Measurements from ENCODE around the gene SLC22A16. TPM values are rescaled to one million over a fixed set of nuclear protein-coding genes. Genes with fewer than 3 reads are reported as not detected.

Gene SLC22A16
- polyA plus RNA-seq, 2 donors = not detected

DNA sequence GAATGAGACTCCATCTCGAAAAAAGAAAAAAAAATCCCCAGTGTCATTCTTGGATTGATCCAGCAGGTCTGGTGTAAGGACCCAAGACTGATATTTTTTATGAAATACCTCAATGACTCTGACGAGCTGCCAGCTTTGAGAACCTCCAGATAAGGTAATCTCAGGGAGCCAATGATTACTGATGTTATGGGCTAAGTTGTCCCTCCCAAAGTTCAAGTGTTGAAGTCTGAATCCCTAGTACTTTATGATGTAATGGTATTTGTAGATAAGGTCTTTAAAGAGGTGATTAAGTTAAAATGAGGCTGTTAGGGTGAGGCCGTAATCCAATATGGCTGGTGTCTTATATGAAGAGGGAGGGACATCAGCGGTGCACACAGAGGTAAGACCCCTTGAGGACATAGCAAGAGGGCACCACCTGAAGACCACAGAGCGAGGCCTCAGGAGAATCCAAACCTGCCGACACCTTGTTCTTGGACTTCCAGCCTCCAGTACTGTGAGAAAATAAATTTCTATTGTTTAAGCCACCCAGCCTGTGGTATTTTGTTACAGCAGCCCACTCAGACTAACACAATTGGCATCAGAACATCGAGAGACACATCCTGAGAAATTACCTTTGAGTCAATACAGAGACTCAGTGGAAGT lies 41.3 kb downstream of the SLC22A16 start:
- Histone ChIP-seq H3K27me3 (ENCODE audit: control insufficient read depth in 1 of 2, insufficient read depth in 2 of 2, low read length in 2 of 2) (no peaks in the 10 kb centered on the region), H3K9me3 (ENCODE audit: control insufficient read depth in 2 of 2, insufficient read depth in 1 of 2, low read depth in 1 of 2, low read length in 1 of 2) (no peaks in the 10 kb centered on the region), H3K36me3 (ENCODE audit: control insufficient read depth in 2 of 2, insufficient read depth in 2 of 2, low read length in 1 of 2) (no peaks in the 10 kb centered on the region), H3K4me3 (ENCODE audit: low read depth in 1 of 2, low read length in 2 of 2) (no peak overlapping the region), H3K27ac (ENCODE audit: low read depth in 2 of 2, low read length in 1 of 2) (no peak overlapping the region), H3K4me1 (ENCODE audit: control insufficient read depth in 2 of 2, insufficient read depth in 2 of 2, low read length in 1 of 2) (no peaks in the 10 kb centered on the region)
- WGBS, 2 donors = 86 to 89% methylated on average over 7 of the region's 7 CpGs

GRCh38 chr6:110432285-110432900 lies 44.0 kb downstream of the SLC22A16 start:
- H3K9me3 ChIP-seq (ENCODE audit: control insufficient read depth in 2 of 2, insufficient read depth in 1 of 2, low read depth in 1 of 2, low read length in 1 of 2) = no peaks in the 10 kb centered on the region
- WGBS, 2 donors = 72 to 82% methylated on average over 3 of the region's 3 CpGs
- H3K4me3 ChIP-seq (ENCODE audit: low read depth in 1 of 2, low read length in 2 of 2) = no peak overlapping the region
- H3K27ac ChIP-seq (ENCODE audit: low read depth in 2 of 2, low read length in 1 of 2) = no peak overlapping the region
- no peaks in the 10 kb centered on the region for H3K36me3 ChIP-seq (ENCODE audit: control insufficient read depth in 2 of 2, insufficient read depth in 2 of 2, low read length in 1 of 2)
- H3K4me1 ChIP-seq (ENCODE audit: control insufficient read depth in 2 of 2, insufficient read depth in 2 of 2, low read length in 1 of 2) = no peaks in the 10 kb centered on the region
- no peaks in the 10 kb centered on the region for H3K27me3 ChIP-seq (ENCODE audit: control insufficient read depth in 1 of 2, insufficient read depth in 2 of 2, low read length in 2 of 2)

- Histone ChIP-seq H3K27me3 (ENCODE audit: control insufficient read depth in 1 of 2, insufficient read depth in 2 of 2, low read length in 2 of 2) (no peaks in the 10 kb centered on the region), H3K4me1 (ENCODE audit: control insufficient read depth in 2 of 2, insufficient read depth in 2 of 2, low read length in 1 of 2) (no peaks in the 10 kb centered on the region), H3K36me3 (ENCODE audit: control insufficient read depth in 2 of 2, insufficient read depth in 2 of 2, low read length in 1 of 2) (no peaks in the 10 kb centered on the region), H3K27ac (ENCODE audit: low read depth in 2 of 2, low read length in 1 of 2) (no peak overlapping the region), H3K4me3 (ENCODE audit: low read depth in 1 of 2, low read length in 2 of 2) (no peak overlapping the region), H3K9me3 (ENCODE audit: control insufficient read depth in 2 of 2, insufficient read depth in 1 of 2, low read depth in 1 of 2, low read length in 1 of 2) (no peaks in the 10 kb centered on the region)
- 85 to 86% methylated on average over 4 of the region's 4 CpGs for WGBS, 2 donors
These were observed 45.7 kb downstream of the SLC22A16 start for GRCh38 chr6:110430741-110431140.

GRCh38 chr6:110430236-110430635 lies 46.2 kb downstream of the SLC22A16 start:
- H3K4me1 ChIP-seq (ENCODE audit: control insufficient read depth in 2 of 2, insufficient read depth in 2 of 2, low read length in 1 of 2) = no peaks in the 10 kb centered on the region
- WGBS, 2 donors = 43 to 46% methylated on average over 5 of the region's 5 CpGs
- H3K9me3 ChIP-seq (ENCODE audit: control insufficient read depth in 2 of 2, insufficient read depth in 1 of 2, low read depth in 1 of 2, low read length in 1 of 2) = no peaks in the 10 kb centered on the region
- H3K36me3 ChIP-seq (ENCODE audit: control insufficient read depth in 2 of 2, insufficient read depth in 2 of 2, low read length in 1 of 2) = no peaks in the 10 kb centered on the region
- no peak overlapping the region for H3K4me3 ChIP-seq (ENCODE audit: low read depth in 1 of 2, low read length in 2 of 2)
- no peaks in the 10 kb centered on the region for H3K27me3 ChIP-seq (ENCODE audit: control insufficient read depth in 1 of 2, insufficient read depth in 2 of 2, low read length in 2 of 2)
- H3K27ac ChIP-seq (ENCODE audit: low read depth in 2 of 2, low read length in 1 of 2) = no peak overlapping the region

DNA sequence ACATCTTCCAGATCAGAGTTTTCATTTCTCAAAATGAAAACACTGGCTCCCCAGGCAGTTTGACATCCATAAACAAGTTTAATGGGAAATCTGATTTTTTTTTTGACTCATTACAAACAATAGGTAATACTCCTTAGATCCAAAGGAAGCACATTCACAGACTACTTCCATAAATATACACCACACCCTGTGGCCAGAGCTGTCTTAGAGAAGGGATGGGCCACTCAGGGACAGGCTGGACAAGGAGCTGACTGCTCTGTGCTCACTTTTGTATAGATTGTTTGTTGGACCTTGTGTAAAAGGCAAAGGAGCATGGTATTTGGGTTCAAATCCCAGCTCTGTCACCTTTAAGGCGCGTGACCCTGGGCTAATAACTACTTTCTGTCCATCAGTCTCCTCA lies 48.3 kb downstream of the SLC22A16 start:
- H3K27ac ChIP-seq (ENCODE audit: low read depth in 2 of 2, low read length in 1 of 2) = no peak overlapping the region
- 96 to 100% methylated on average over 2 of the region's 2 CpGs for WGBS, 2 donors

DNA sequence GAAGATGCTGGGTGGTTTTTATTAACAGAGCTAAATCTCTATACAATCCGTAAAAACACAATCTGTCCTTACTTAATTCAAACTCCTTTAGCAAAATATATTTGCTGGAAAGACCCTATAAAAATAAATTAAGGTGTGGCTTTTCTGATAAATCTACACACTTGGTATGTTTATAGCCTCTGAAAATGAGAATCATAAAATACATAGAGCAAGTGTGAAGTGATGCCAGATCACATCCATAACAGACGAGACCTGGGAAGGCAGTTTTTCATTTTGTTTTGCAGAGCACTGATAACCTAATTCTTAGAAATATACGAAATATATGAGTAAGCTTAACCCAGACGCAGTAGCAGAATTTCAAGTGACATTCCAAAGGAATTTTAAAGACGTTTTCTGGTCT lies 50.6 kb downstream of the SLC22A16 start:
- H3K27me3 ChIP-seq (ENCODE audit: control insufficient read depth in 1 of 2, insufficient read depth in 2 of 2, low read length in 2 of 2) = no peaks in the 10 kb centered on the region
- H3K9me3 ChIP-seq (ENCODE audit: control insufficient read depth in 2 of 2, insufficient read depth in 1 of 2, low read depth in 1 of 2, low read length in 1 of 2) = no peaks in the 10 kb centered on the region
- 40 to 51% methylated on average over 5 of the region's 5 CpGs for WGBS, 2 donors
- H3K36me3 ChIP-seq (ENCODE audit: control insufficient read depth in 2 of 2, insufficient read depth in 2 of 2, low read length in 1 of 2) = no peaks in the 10 kb centered on the region
- no peaks in the 10 kb centered on the region for H3K4me1 ChIP-seq (ENCODE audit: control insufficient read depth in 2 of 2, insufficient read depth in 2 of 2, low read length in 1 of 2)
- no peak overlapping the region for H3K4me3 ChIP-seq (ENCODE audit: low read depth in 1 of 2, low read length in 2 of 2)
- no peak overlapping the region for H3K27ac ChIP-seq (ENCODE audit: low read depth in 2 of 2, low read length in 1 of 2)

More for the DNA sequence above, 48.3 kb downstream of the SLC22A16 start:
- H3K36me3 ChIP-seq (ENCODE audit: control insufficient read depth in 2 of 2, insufficient read depth in 2 of 2, low read length in 1 of 2) = no peaks in the 10 kb centered on the region
- H3K4me1 ChIP-seq (ENCODE audit: control insufficient read depth in 2 of 2, insufficient read depth in 2 of 2, low read length in 1 of 2) = no peaks in the 10 kb centered on the region
- H3K4me3 ChIP-seq (ENCODE audit: low read depth in 1 of 2, low read length in 2 of 2) = no peak overlapping the region
- no peaks in the 10 kb centered on the region for H3K27me3 ChIP-seq (ENCODE audit: control insufficient read depth in 1 of 2, insufficient read depth in 2 of 2, low read length in 2 of 2)
- H3K9me3 ChIP-seq (ENCODE audit: control insufficient read depth in 2 of 2, insufficient read depth in 1 of 2, low read depth in 1 of 2, low read length in 1 of 2) = no peaks in the 10 kb centered on the region

- Histone ChIP-seq H3K4me3 (ENCODE audit: low read depth in 1 of 2, low read length in 2 of 2) (no peak overlapping the region), H3K27me3 (ENCODE audit: control insufficient read depth in 1 of 2, insufficient read depth in 2 of 2, low read length in 2 of 2) (no peaks in the 10 kb centered on the region), H3K27ac (ENCODE audit: low read depth in 2 of 2, low read length in 1 of 2) (no peak overlapping the region), H3K9me3 (ENCODE audit: control insufficient read depth in 2 of 2, insufficient read depth in 1 of 2, low read depth in 1 of 2, low read length in 1 of 2) (no peaks in the 10 kb centered on the region), H3K4me1 (ENCODE audit: control insufficient read depth in 2 of 2, insufficient read depth in 2 of 2, low read length in 1 of 2) (no peaks in the 10 kb centered on the region), H3K36me3 (ENCODE audit: control insufficient read depth in 2 of 2, insufficient read depth in 2 of 2, low read length in 1 of 2) (no peaks in the 10 kb centered on the region)
These were observed 54.0 kb downstream of the SLC22A16 start for GRCh38 chr6:110422444-110422822.

GRCh38 chr6:110421749-110422443 lies 54.5 kb downstream of the SLC22A16 start:
- H3K4me1 ChIP-seq (ENCODE audit: control insufficient read depth in 2 of 2, insufficient read depth in 2 of 2, low read length in 1 of 2) = no peaks in the 10 kb centered on the region
- no peak overlapping the region for H3K27ac ChIP-seq (ENCODE audit: low read depth in 2 of 2, low read length in 1 of 2)
- 73 to 79% methylated on average over 4 of the region's 4 CpGs for WGBS, 2 donors
- no peak overlapping the region for H3K4me3 ChIP-seq (ENCODE audit: low read depth in 1 of 2, low read length in 2 of 2)
- H3K27me3 ChIP-seq (ENCODE audit: control insufficient read depth in 1 of 2, insufficient read depth in 2 of 2, low read length in 2 of 2) = no peaks in the 10 kb centered on the region
- H3K36me3 ChIP-seq (ENCODE audit: control insufficient read depth in 2 of 2, insufficient read depth in 2 of 2, low read length in 1 of 2) = no peaks in the 10 kb centered on the region
- H3K9me3 ChIP-seq (ENCODE audit: control insufficient read depth in 2 of 2, insufficient read depth in 1 of 2, low read depth in 1 of 2, low read length in 1 of 2) = no peaks in the 10 kb centered on the region

DNA sequence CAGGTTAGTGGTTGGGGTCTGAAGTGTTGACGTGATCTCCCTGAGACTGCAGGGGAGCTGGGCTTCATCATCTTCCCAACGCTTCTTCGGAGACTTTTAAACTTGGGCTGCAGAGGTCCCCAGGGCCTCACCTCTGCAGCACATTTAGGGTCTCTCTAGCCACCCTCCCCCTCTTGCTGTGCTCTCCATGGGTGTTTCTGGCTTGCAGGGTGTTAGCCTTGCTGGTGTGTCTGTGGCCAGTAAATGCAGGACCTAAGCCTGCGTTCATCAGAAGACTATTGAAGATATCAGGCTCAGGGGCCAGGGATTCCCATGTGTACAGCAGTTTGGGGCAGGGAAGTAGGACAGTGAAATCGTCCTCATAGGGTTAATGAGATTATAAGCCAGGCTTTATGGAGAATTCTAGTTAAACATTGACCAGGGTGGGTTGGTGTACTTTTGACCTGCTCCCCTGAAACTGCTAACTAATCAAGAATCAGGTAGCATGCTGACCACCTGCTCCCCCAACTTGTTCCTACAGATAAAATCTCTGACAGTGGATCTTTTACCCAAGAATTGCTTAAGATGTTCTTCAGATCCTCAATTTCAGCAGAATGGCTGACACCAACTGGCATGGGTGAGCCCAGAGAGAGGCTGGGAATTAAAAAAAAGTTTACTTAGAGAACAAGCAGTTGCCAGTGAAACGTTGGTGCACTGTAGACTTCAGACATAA lies 57.2 kb downstream of the SLC22A16 start:
- no peaks in the 10 kb centered on the region for H3K36me3 ChIP-seq (ENCODE audit: control insufficient read depth in 2 of 2, insufficient read depth in 2 of 2, low read length in 1 of 2)
- H3K9me3 ChIP-seq (ENCODE audit: control insufficient read depth in 2 of 2, insufficient read depth in 1 of 2, low read depth in 1 of 2, low read length in 1 of 2) = no peaks in the 10 kb centered on the region
- H3K27ac ChIP-seq (ENCODE audit: low read depth in 2 of 2, low read length in 1 of 2) = no peak overlapping the region
- no peaks in the 10 kb centered on the region for H3K27me3 ChIP-seq (ENCODE audit: control insufficient read depth in 1 of 2, insufficient read depth in 2 of 2, low read length in 2 of 2)
- WGBS, 2 donors = 59 to 72% methylated on average over 6 of the region's 6 CpGs
- H3K4me1 ChIP-seq (ENCODE audit: control insufficient read depth in 2 of 2, insufficient read depth in 2 of 2, low read length in 1 of 2) = peaks cover 2 to 5% of the 10 kb centered on the region in 2 donors
- H3K4me3 ChIP-seq (ENCODE audit: low read depth in 1 of 2, low read length in 2 of 2) = no peak overlapping the region

All from esophagus (tissue), 2 donors.